Ishikawa (cell line): ENCODE measurements around the gene CATSPER1.

Experiments
- CEBPB ChIP-seq: IDR thresholded peaks from 2 replicates; pipeline ENCODE4 v1.6.1; 2012
- CREB1 ChIP-seq: IDR thresholded peaks from 2 replicates; pipeline ENCODE4 v1.6.1; 2012; ENCODE audit warnings: low read depth
- EGR1 ChIP-seq: IDR thresholded peaks from 2 replicates; pipeline ENCODE4 v1.6.1; 2012
- EP300 ChIP-seq: IDR thresholded peaks from 2 replicates; pipeline ENCODE4 v1.6.1; 2012; ENCODE audit warnings: borderline replicate concordance
- FOXM1 ChIP-seq: IDR thresholded peaks from 2 replicates; pipeline ENCODE4 v1.6.1; 2012; ENCODE audit warnings: low read depth, borderline replicate concordance
- NFIC ChIP-seq: IDR thresholded peaks from 2 replicates; pipeline ENCODE4 v1.6.1; 2012
- RAD21 ChIP-seq: IDR thresholded peaks from 2 replicates; pipeline ENCODE4 v1.6.1; 2012; ENCODE audit warnings: low read depth
- TAF1 ChIP-seq: IDR thresholded peaks from 2 replicates; pipeline ENCODE4 v1.6.1; 2012; ENCODE audit warnings: low read depth, mild to moderate bottlenecking
- TCF12 ChIP-seq: IDR thresholded peaks from 2 replicates; pipeline ENCODE4 v1.6.1; 2012; ENCODE audit warnings: low read depth
- TEAD4 ChIP-seq: IDR thresholded peaks from 2 replicates; pipeline ENCODE4 v1.6.1; 2012
- YY1 ChIP-seq: IDR thresholded peaks from 2 replicates; pipeline ENCODE4 v1.6.1; 2012; ENCODE audit warnings: low read depth
- ZBTB7A ChIP-seq: IDR thresholded peaks from 2 replicates; pipeline ENCODE4 v1.6.1; 2012; ENCODE audit warnings: low read depth
- TF ChIP-seq, protein P1 (sequence below): IDR thresholded peaks from 2 replicates; pipeline ENCODE4 v1.6.1; 2012; ENCODE audit warnings: low read depth, mild to moderate bottlenecking
- TF ChIP-seq, protein P2 (sequence below): IDR thresholded peaks from 2 replicates; pipeline ENCODE4 v1.6.1; 2012
- TF ChIP-seq, protein P3 (sequence below): IDR thresholded peaks from 2 replicates; pipeline ENCODE4 v1.6.1; 2012

Gene CATSPER1

DNA sequence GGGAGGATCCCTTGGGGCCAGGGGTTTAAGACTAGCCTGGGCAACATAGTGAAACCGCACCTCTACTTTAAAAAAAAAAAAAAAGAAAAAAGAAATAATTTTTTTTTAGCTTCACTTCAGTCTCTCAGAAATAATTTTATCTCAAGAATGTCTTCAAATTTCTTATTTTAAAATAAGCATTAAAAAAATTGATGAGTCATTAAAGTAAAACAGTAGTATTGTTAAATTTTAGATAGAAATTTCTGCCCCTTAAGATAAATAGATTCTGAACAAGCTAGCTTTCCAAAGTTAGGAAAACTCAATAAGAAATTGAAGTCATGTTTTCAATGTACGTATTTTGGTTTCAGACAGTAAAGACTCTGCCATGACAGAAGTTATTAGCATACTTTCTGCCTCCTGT is 36.1 kb upstream of the CATSPER1 start:
- TF ChIP-seq, protein P1, sequence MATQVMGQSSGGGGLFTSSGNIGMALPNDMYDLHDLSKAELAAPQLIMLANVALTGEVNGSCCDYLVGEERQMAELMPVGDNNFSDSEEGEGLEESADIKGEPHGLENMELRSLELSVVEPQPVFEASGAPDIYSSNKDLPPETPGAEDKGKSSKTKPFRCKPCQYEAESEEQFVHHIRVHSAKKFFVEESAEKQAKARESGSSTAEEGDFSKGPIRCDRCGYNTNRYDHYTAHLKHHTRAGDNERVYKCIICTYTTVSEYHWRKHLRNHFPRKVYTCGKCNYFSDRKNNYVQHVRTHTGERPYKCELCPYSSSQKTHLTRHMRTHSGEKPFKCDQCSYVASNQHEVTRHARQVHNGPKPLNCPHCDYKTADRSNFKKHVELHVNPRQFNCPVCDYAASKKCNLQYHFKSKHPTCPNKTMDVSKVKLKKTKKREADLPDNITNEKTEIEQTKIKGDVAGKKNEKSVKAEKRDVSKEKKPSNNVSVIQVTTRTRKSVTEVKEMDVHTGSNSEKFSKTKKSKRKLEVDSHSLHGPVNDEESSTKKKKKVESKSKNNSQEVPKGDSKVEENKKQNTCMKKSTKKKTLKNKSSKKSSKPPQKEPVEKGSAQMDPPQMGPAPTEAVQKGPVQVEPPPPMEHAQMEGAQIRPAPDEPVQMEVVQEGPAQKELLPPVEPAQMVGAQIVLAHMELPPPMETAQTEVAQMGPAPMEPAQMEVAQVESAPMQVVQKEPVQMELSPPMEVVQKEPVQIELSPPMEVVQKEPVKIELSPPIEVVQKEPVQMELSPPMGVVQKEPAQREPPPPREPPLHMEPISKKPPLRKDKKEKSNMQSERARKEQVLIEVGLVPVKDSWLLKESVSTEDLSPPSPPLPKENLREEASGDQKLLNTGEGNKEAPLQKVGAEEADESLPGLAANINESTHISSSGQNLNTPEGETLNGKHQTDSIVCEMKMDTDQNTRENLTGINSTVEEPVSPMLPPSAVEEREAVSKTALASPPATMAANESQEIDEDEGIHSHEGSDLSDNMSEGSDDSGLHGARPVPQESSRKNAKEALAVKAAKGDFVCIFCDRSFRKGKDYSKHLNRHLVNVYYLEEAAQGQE: no peak
- TF ChIP-seq RAD21 (no peak), CREB1 (no peak), EP300 (no peak), FOXM1 (no peak), YY1 (no peak), ZBTB7A (no peak), TAF1 (no peak), TCF12 (no peak), NFIC (no peak), TEAD4 (no peak), CEBPB (no peak), EGR1 (no peak)
- TF ChIP-seq, protein P2, sequence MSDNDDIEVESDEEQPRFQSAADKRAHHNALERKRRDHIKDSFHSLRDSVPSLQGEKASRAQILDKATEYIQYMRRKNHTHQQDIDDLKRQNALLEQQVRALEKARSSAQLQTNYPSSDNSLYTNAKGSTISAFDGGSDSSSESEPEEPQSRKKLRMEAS: no peak
- TF ChIP-seq, protein P3, sequence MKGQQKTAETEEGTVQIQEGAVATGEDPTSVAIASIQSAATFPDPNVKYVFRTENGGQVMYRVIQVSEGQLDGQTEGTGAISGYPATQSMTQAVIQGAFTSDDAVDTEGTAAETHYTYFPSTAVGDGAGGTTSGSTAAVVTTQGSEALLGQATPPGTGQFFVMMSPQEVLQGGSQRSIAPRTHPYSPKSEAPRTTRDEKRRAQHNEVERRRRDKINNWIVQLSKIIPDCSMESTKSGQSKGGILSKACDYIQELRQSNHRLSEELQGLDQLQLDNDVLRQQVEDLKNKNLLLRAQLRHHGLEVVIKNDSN: no peak

DNA sequence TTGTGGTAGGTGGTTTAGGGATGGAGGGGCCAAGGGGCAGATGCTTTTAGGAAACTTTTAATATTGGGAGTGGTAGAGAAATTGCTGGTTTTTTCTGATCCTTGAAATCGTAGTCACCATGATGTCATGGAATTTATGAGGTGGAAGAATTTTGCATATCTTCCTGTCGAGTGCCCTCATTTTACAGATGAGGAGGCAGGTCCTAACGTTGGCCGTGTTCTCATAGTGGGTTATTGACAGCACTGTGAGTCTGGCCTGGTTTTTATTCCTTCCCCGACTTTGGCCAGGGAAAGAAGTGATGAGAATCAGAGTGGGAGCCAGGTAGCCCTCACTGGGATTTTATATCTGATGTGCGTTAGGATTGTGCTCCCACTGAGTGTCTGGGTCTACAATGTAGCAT is 35.0 kb upstream of the CATSPER1 start:
- TF ChIP-seq RAD21 (no peak), TEAD4 (no peak), EP300 (no peak)
- TF ChIP-seq, protein P1: no peak

DNA sequence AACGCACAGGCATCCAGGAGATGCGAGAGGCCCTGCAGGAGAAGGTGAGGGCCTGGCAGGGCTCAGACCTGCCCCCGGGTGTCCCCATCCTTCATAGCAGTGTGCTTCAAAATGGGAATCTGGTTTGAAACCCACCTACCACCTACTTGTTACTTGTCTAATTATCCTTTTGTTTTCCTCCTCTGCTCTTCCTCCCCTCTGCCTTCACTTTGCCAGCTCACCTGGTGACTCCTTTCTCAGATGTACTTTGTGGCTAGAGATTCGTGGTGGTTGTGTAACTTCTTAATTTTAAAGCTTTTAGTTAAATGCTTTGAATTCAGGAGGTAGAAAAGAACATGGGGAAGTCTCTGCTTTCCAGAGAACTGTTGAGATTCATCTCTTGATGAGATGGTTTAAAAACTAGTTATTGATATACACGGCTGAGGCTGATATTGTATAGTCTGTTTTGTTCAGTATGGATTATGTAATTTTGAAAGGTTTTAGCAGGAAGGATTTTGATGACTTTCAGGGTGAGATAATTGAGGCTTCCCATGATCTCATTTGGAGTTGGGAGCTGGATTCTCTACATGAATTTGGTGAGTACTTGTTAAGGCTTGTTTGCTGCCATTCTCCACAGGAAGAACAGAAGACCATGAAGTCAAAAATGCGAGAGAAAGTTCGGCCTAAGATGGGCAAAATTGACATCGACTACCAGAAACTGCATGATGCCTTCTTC is 33.8 kb upstream of the CATSPER1 start:
- no peak for TF ChIP-seq ZBTB7A
- TF ChIP-seq TEAD4: no peak
- no peak for TF ChIP-seq YY1
- no peak for TF ChIP-seq TCF12

DNA sequence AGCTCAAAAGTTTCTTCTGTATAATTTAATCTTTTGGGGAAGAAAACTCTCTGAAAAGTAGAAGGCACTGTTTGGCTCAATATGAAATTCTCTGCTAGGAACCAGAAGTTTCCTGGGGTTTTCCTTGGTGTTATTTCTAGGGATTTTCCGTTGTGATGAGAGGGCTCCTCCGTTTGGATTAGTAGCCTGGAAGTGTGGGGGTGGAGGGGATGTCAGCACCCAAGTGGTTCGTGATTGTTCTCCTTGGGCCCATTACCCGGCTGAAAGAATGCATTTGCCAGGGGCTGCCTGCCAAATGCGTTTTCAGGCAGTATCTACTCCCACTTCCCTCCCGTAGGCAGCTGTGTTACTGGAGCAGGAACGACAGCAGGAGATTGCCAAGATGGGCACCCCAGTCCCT is 30.2 kb upstream of the CATSPER1 start:
- TF ChIP-seq TCF12 (no peak), EGR1 (no peak), ZBTB7A (no peak), FOXM1 (no peak), TAF1 (no peak), RAD21 (no peak), YY1 (no peak), CREB1 (no peak), CEBPB (no peak), TEAD4 (no peak), EP300 (no peak), NFIC (no peak)
- TF ChIP-seq, protein P3: no peak
- TF ChIP-seq, protein P2: no peak
- TF ChIP-seq, protein P1: no peak

DNA sequence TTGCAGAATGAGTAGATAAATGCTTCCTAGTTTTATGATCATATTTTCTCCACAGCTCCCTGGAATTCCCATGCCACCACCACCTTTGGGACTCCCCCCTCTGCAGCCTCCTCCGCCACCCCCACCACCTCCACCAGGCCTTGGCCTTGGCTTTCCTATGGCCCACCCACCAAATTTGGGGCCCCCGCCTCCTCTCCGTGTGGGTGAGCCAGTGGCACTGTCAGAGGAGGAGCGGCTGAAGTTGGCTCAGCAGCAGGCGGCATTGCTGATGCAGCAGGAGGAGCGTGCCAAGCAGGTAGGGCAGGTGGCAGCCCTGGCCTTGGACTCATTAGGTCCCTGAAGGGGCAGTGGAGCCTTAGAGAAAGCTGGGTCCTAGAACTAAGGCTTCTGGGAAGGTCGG is 28.7 kb upstream of the CATSPER1 start:
- TF ChIP-seq EGR1 (no peak), RAD21 (no peak), CEBPB (no peak), TCF12 (no peak), ZBTB7A (no peak)
- TF ChIP-seq, protein P3: no peak
